ENCODE results near the gene ZBTB48.
"Not testable (repeated sequence)": the region's sequence is repeated elsewhere in the genome, so short reads cannot be mapped to it uniquely, and the experiment has no call there.

Gene ZBTB48

DNA sequence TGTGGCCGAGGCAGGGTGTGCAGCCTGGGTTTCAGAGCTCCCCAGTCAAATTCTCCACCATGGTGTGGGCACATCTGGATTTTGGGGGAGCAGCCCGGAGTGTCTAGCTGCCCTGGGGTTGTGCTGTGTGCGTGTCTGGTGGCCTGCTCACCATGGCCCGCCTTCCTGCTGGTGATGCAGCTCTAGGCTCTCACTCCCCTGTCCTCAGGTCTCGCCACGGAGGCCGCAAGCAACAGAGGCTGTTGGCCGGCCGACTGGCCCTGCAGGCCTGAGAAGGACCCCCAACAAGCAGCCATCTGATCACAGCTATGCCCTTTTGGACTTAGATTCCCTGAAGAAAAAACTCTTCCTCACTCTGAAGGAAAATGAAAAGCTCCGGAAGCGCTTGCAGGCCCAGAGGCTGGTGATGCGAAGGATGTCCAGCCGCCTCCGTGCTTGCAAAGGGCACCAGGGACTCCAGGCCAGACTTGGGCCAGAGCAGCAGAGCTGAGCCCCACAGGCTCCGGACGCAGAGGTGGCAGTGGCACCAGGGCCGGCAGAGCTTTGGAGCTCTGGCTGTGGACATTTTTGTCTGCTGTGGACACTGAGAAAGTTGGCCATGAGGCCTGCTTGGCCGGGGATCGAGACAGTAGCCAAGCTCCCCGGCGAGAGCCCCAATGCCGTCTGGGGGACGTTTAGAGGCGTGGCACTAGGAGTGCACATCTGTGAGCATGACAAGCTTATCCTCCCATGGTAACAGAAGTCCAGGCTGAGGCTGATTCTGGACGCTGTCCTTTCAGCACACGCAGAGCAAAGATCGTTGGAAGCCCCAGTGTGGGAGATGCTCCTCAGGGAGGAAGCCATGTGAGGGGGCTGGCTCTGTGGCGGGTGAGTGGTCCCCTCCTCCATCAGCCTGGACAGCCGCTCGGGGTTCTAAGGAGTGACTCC, 53.1 kb downstream of the ZBTB48 start:
- DNase-seq (ENCODE audit: low read depth), result no peak

DNA sequence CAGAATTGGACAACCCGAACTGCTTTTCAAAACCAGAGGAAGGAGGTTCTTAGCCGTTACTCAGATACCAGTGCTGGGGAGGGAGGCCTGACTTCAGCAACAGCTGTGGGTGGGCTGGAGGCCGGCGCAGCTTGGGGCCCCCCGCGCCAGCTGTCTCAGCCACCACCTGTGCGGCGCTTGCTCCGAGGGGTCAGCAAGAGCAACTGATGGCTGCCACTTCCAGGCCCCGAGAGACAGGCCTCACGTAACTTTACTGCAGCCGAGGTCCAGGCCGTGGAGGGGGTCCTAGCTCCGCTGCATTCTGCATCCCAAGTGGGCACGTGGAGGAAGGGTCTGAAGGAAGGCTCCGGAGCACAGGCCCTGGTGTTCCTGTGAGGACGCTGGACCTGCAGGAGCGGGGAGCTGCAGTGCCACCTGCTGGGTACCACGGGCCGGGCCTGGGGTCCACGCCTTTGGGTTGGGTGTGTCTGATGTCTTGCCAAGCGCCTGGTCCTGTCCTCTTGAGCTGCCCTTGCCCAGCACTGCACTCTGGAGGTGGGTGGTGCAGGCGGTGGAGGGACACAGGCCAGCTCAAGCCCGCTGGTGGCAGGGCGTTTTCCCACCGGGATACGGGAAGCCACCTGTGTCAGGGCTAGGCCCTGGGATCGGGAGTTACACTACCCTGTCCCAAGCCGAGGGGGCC, 54.7 kb downstream of the ZBTB48 start:
- peak; percentile 50 for DNase-seq (ENCODE audit: low read depth)

DNA sequence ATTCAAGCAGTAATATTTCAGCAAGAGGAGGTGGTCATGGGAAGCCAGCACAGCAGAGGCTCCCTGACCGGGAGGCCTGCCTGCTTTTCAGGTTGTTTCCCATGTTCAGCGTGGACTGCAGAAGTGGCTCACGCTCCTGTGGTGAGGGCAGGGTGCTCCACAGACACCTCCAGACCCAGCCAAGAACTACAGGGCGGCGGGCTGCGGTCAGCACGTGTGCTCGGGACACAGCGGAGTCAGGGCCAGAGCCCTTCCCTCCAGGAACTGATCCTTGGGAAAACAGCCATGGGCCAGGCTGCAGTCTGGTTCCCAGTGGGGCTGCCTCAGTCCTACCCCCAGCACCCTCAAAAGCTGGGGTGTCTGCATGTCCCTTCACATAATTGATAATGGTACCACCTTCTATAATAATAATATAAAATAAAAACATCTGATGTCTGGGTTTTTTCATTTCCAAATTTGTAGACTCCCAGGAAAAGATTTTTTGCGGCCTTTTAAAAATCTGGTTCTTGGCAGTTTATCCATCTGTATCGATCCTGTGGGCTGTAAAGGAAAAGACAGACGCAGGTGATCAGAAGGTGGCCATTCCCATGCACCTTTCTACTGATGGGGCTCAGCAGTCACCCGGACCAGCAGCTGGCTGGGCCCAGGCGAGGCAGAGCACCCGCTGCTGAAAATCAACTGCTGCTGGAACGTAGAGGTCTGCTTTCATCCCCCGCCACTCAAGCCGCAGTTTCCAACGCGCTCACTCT, 55.5 kb downstream of the ZBTB48 start:
- DNase-seq (ENCODE audit: low read depth), result no peak

DNA sequence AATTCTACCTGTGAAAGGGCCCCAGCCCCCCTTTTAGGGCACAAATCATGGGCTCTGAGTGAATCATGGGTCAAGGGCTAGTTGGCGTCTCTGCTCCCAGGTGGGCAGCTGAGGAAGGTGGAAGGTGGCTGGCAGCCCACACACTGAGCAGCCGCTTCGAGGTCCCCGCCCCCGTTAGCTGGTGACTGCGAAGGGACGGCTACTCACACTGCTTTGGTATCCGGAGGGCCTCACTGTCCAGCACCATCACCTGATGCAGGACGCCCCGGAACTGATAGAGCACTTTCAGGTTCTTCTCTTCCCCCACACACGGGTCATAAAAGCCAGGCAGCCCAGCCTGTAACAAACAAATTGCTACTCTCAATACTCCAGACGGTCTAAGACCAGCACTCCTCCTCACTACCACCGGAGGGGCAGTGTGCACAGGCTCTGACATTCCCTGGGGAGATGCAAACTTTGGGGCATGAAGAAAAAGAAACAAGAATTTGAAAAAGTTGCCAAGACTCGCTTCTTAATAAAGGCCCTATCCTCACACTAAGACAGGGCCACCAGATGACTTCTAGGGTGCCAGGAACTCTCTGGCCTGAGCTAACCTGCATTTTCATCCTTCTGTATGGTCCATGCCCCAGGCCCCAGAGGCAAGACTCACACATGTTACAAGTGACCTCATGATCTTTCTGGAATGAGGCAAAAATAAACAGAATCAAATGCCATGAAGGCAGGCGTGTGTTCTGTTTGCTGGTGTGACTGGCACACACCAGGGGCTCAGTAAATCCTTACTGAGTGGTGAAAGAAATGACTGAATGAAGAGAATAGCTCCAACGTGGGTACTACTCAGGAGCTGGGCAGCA, 56.3 kb downstream of the ZBTB48 start:
- DNase-seq (ENCODE audit: low read depth), result no peak

DNA sequence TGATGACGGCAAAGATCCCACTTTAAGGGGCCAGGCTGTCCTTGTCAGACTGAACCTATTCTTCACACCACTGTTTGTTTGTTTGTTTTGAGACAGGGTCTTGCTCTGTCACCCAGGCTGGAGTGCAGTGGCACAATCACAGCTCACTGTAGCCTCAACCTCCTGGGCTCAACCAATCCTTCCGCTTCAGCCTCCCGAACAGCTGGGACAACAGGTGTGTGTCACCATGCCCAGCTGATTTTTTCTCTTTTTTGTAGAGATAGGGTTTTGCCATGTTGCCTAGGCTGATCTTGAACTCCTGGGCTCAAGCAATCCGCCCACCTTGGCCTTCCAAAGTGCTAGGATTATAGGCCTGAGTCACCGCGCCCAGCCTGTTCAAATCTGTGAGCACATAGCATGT, 57.0 kb downstream of the ZBTB48 start:
- not testable (repeated sequence) for DNase-seq (ENCODE audit: low read depth)

DNA sequence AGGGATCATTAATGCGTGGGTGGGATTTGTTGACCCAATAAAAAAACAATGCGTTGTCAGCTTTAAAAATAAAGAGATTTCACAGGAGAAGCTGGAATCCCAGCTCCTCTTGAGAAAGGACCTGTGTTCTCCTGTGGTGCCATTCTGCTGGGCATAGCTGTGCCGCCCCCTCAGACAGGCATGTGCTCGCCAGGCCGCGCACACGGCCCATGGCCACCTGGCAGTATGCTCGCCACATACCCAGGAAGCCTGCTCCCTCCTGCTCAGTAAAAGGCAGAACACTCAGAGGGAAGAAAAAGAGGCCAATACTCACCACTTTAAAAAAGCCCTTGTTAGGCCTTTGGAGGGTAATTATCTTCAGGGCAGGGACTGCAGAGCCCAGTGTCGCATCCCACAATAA, 58.0 kb downstream of the ZBTB48 start:
- DNase-seq (ENCODE audit: low read depth), result no peak

DNA sequence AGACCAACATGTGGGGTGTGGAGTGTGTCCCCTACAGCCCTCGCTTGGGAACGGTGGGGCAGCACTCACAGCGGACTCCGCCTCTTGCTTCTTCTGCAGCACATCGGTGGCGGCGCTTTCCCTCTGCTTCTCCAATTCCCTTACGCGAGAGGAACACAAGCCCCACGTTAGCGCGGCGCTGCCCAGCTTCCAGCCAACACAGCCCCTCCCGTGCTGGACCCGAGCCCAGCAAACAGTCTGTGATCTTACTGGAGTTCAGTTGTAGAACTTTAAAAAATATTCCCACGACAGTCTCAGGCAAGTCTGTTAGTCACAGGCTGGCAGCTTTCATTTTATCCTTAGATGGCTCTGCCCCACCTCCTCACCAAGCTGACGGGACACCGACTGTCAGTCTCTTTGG, 58.4 kb downstream of the ZBTB48 start:
- no peak for DNase-seq (ENCODE audit: low read depth)

Data from ELR (cell line).